ENCODE results near the gene OPCML. TPM values are rescaled to one million over a fixed set of nuclear protein-coding genes. Genes with fewer than 3 reads are reported as not detected.

The OPCML gene
- total RNA-seq, 1 donor from 2014 or later = not detected

- no peak for DNase-seq (ENCODE audit: low read depth in 2 of 2)
Observed at GRCh38 chr11:133136376-133136775, 395.9 kb downstream of the OPCML start.

DNA sequence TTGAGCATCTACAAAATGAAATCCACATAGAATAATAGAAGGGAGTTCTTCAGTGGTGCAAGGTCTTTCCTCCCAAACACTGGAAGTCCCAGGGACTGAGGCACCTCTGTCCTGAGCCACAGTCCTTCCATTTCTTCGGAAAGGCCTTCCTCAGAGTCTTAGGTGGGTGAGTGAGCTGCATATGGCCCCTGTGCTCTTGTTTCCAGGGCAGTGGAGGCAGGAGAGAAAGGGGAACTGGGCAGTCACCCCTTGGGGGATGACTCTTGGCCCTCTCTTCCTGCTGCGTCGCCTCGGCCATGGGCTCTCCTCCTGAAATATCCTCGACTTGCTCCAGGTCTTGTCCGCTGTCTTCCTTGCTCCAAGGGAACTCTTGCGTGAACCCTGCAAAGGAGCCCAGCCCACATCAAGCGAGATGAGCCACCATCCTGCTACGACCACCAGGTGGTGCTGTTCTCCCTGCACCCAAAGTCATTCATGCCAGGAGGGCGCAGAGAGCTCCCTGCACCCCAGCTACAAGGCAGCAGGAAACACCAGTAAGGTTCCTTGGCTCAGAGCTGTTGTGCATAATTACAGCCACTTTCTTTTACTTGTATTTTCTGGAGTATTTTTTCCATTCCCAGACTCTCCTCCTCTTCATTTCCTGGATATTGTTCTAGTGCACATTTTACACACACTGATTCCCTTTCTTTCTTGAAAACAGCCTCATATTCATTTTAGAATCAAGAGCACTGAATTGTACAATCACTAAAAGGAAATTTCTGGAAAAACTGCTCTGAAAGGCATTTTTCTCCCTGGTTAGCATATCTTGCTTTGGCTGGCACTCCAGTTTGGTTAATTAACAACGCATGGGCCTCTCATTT, 397.8 kb downstream of the OPCML start:
- peak; percentile 3 to 18 for DNase-seq (ENCODE audit: low read depth in 2 of 2)

DNA sequence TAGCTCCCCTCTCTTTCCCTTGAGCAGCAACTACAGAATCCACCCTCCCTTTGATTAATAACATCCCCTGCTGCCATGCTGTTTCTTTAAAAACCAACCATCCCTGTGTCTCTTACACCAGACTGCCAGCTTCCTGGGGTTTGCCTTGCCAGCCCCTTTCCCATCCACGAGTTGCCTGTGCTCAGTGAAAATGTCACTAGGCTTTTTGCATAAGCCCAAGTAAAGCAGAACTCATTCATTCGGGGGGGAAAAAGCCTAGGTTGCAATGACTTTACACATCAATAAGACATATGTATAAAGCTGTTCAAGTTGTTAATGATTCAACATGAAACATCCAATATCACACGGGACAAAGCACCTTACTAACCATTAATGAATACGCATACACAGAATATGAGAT, 398.7 kb downstream of the OPCML start:
- DNase-seq (ENCODE audit: low read depth in 2 of 2) = no peak

GRCh38 chr11:133133050-133133449, 399.3 kb downstream of the OPCML start:
- no peak for DNase-seq (ENCODE audit: low read depth in 2 of 2)

DNA sequence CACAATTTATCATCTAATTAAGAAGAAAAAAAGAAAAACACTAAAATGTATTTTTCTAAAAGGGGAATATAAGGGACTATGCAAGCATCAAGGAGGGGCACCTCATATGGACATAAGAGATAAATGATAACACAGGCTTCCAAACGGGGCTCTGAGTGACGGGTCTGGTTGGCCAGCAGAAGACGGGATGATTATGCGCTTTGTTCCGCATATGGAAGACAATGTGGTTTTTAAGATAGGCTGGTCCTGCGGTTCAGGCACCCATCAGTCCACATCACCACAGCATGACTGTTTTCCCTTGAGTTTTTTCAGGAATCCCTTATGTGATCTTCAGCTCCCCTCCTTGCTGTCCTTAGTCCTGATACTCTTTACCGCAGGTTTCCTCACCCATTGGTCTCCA, 404.6 kb downstream of the OPCML start:
- no peak for DNase-seq (ENCODE audit: low read depth in 2 of 2)

DNA sequence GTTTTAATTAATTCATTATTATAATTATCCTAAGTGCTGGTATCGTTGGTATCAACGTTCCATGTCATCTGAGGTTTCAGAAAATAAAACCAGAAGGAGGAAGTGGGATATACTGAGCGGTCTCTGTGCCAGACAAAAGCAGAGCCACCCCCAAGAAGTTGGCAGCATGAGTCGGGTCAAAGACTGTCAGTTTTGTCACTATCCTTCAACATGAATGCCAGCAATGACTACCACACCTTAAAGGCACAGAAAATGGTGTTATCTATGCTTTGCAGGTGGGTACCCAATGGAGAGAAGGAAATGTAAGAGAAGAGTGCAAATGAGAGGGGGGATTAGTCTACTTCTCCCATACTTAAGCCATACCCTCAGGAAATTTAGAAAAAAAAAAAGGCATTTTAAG, 408.5 kb downstream of the OPCML start:
- DNase-seq (ENCODE audit: low read depth in 2 of 2) = no peak

GRCh38 chr11:133123366-133123765, 408.9 kb downstream of the OPCML start:
- no peak for DNase-seq (ENCODE audit: low read depth in 2 of 2)

DNA sequence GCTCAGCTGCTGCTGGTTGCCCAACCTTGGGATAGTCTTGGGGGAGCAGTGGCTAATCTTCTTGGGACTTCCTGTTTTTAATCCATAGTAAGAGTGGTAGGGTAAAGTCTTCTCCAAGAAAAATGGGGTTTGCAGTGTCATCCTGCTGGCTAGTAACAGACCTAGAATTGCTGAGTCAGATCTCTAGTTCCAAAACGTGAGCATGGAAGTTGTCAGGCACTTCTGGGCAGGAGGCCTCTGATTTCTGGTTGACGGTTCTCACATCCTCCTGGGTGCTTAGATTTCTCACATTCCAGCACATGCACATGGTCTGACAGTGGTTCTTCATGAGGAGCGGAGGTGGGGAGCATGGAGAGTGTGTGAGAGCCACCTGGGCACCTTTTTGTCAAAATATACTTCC, 410.0 kb downstream of the OPCML start:
- no peak for DNase-seq (ENCODE audit: low read depth in 2 of 2)

- DNase-seq (ENCODE audit: low read depth in 2 of 2) = no peak
Observed at GRCh38 chr11:133118563-133119268, 413.6 kb downstream of the OPCML start.

- DNase-seq (ENCODE audit: low read depth in 2 of 2) = no peak
Observed at GRCh38 chr11:133115099-133115498, 417.2 kb downstream of the OPCML start.

DNA sequence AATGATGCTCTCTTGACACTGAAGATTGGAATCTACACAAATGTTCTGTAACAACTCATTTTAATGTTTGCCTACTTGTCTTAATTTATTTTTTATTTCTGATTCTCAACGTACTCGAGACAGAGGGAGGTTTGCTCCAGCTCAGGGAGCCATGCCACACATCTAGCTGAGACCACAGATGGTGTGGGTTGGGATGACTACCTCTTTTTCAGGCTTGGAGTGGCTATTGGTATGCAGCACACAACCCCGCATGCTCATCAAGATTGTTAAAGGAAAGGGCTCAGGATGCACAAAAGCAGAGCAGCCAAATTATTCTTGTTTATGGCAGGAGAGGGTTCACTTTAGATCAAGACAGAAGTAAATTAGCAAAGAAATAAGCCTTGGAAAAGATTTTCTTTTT, 424.5 kb downstream of the OPCML start:
- no peak for DNase-seq (ENCODE audit: low read depth in 2 of 2)

DNA sequence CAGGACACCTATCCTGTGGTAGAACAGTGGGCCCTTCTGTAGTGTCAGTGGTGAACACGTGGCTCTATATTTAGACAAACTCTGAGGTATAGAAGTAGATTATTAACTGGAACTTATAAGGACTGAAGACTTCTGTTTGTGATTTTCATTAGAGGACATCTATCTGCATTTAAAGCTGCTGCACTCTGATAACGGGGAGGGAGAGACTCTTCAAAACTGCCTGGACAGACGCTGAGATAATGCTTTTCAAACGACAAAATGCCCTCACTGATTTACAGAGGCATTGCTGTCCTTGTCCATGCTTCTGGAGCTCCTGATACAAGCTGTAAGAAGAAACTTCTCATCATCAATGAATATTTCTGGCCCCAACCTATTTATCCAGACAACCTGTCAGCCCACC, 425.2 kb downstream of the OPCML start:
- no peak for DNase-seq (ENCODE audit: low read depth in 2 of 2)

- no peak for DNase-seq (ENCODE audit: low read depth in 2 of 2)
Observed at GRCh38 chr11:133106417-133106816, 425.9 kb downstream of the OPCML start.

GRCh38 chr11:133104009-133104744, 428.1 kb downstream of the OPCML start:
- no peak for DNase-seq (ENCODE audit: low read depth in 2 of 2)

- DNase-seq (ENCODE audit: low read depth in 2 of 2) = no peak
Observed at GRCh38 chr11:133096981-133097380, 435.3 kb downstream of the OPCML start.

GRCh38 chr11:133086518-133086917, 445.8 kb downstream of the OPCML start:
- no peak for DNase-seq (ENCODE audit: low read depth in 2 of 2)

DNA sequence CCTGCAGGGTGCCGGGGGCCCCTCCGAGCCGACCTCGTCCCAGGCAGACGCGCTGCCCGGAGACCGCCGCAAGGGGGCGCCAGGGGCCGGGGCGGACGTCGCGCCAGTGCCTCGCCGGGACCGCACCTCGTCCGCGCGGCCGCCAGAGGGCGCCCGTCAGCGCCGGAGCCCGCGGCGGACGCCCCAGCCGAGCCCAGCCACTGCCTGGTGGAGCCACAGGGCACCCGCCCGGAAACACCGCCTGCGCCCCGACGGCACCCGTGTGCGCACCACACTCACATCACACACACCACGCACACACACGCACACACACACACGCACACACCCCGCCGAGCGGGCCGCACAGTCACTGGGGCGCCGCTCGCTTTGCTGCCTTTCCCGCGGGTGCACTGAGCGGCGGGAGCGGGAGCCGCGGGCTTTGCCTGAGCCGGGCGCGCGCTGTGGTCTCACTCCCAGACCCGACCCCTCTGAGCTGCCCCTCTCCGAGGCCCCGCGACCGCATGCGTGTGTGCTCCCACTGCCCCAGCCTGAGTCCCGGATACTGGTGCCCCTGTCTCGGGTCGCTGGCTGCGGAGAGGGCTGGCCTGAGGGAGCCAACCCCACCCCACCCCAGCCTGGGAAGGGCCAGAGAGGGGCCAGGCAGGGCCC, 449.3 kb downstream of the OPCML start:
- peak; percentile 7 to 44 for DNase-seq (ENCODE audit: low read depth in 2 of 2)

- peak in 1 of 2 donors; percentile 24 for DNase-seq (ENCODE audit: low read depth in 2 of 2)
Observed at GRCh38 chr11:133082453-133082781, 449.9 kb downstream of the OPCML start.

DNA sequence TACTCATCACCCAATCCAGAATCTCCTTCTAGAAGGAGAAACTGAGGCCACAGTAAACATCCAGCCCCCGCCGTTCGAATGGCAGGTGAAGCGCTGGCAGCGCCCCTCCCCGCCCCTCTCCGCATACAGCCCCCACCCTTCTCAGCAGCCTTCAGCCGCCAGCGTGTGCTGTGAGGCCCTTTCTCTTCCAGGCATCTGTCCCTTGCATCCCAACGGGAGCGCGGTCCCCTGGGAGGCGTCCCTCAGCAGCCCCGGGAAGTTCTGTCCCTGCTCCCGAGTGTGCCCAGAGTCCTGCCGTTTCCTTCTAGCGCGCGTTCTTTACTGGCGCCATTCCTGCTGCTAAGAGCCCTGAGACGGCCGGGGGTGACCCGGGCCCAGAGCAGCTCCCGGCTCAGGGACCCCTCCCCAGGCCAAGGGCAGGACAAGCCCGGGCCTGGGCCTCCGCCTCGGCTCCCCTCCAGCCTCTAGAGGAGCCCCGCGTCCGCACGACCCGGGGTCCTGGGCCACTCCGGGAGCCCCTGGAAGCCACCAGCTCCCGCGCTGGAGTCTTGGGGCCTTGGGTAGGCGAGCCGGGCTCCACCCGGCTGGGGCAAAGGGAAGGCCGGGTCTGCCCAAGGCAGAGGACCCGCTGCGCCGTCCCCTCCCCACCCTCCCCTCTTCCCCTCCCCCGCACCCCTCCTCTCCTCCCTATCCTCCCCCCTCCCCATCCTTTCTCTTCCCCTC, 450.4 kb downstream of the OPCML start:
- DNase-seq (ENCODE audit: low read depth in 2 of 2) = no peak

- no peak for DNase-seq (ENCODE audit: low read depth in 2 of 2)
Observed at GRCh38 chr11:133081020-133081419, 451.3 kb downstream of the OPCML start.

Measured in dermis microvascular lymphatic vessel endothelial cell (primary cell).